GM19397 (cell line): Measurements from ENCODE around the gene MARVELD1.

ENCODE experiments used
- ATAC-seq: cut with Tn5 transposase; IDR thresholded peaks from one replicate; pipeline ENCODE4 v1.9.1; 2021; ENCODE audit warnings: mild to moderate bottlenecking, moderate library complexity; ENCODE audit not compliant: unreplicated experiment

Gene MARVELD1

GRCh38 chr10:97752956-97753355, 39.4 kb downstream of the MARVELD1 start:
- no peak for ATAC-seq

GRCh38 chr10:97754726-97755125, 41.2 kb downstream of the MARVELD1 start:
- no peak for ATAC-seq

- ATAC-seq: no peak
Observed at GRCh38 chr10:97755718-97756117, 42.2 kb downstream of the MARVELD1 start.

GRCh38 chr10:97757471-97757870, 43.9 kb downstream of the MARVELD1 start:
- ATAC-seq: no peak

DNA sequence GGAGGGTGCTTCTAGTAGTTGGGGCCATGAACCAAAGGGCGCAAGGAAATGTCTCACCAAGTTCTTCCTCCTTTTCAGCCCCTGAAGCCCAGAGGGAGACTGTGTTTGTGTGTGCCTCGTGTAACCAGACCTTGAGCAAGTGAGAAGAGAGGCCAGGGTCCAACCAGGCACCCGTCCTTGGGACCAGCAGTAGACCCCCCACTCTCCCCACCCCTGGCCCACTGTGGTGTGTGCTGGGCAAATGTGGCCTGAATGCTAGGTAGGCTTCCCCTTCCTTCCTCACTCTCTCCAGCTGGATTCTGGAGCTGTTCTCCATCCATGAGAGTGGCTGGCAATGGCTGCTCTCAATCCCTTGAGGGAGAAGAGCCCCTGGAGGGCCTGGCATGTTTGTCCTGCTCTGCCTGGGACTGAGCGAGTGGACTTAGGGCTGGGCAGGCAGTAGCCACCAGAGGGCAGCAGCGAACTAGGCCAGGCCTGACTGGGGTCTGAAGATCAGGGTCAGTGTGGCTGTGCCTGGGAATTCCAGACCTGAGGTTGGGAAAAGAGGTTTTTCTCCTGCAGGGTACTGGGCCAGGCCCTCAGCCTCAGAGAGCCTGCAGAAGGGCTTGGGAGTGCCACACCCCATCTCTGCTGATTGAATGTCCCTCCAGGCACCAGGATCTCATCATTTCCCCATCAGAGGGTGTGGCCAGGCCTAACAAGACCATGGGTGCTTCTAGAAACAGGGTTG, 45.8 kb downstream of the MARVELD1 start:
- ATAC-seq: no peak

DNA sequence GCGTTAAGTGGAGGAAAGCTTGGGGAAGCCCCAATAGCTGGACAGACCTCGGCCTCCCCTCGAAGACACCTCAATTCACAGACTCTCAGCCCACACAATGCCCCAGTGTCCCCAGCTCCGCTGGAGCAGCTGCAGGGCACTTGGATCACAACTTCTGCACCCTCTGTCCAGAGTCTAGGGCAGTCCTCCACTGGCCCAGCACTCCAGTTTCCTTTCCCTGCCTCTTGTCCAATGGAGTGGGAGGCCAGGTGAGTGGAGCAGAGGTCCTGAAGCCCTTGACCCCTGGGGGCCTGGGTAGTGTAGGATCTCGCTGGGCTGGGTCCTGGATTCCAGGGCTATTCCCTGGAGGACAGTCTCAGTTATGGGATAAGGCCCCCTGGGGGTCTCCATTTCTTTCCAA, 46.4 kb downstream of the MARVELD1 start:
- ATAC-seq: no peak

DNA sequence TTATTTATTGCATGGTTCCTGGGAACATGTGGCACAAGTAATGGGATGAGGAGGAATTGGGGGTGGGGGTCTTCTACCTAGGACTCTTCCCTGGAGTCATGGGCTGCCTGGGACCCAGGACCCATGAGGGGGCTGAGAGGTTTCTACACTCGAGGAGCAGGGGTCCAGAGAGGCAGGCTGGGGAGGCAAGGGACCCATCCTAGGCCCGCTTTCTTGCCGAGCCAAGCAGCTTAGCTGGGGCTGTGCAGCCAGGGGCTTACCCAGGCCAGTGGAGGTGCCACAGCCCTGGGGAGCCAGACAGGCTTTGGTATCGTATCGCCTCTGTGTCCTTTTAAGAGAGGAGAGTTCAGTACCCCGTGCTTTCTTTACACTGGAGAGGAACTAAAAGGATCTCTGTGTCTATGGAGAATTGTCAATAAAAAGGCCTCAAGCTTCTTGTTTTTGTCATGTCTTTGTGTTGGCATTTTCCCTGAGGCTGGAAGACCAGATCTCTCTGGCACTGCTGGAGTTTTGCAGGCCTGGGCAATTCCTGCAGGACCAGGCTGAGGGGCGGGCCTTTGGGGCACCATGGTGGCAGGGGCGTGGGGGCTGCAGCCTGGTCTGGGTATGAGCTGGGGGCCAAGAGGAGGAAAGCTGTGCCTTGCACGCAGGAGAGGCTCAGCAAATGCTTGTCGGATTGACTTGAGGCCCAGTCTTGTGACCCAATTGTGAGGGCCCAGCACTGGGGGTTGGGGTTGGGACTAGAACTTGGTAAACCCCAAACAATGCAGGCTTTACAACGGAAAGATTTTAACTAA, 47.1 kb downstream of the MARVELD1 start:
- no peak for ATAC-seq

DNA sequence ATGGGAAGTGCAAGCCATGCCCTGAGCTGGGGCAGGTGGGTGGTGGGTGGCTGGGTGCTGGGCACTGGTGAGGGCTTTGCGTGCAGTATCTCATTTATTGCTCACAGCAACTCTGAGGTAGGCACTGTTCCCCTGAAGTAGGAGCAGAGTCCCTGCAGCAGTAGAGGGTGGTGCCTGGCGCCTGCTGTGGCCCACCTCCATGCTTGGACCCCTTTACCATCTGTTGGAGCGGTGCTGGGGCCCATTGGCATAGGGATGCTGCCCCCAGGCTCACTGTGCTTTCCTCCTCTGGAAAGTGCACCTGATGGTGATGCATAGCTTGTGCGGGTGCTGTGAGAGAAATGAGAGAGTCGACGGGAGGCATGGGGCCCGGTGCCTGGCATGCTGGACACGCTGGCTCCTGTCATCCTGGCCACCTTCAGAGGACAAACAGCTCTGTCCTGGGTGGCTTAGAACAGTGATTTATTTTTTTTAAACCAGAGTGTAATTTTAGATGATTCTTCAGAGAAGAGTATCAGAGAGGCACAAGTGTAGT, 47.9 kb downstream of the MARVELD1 start:
- ATAC-seq: no peak

- ATAC-seq: no peak
Observed at GRCh38 chr10:97762056-97762455, 48.5 kb downstream of the MARVELD1 start.

DNA sequence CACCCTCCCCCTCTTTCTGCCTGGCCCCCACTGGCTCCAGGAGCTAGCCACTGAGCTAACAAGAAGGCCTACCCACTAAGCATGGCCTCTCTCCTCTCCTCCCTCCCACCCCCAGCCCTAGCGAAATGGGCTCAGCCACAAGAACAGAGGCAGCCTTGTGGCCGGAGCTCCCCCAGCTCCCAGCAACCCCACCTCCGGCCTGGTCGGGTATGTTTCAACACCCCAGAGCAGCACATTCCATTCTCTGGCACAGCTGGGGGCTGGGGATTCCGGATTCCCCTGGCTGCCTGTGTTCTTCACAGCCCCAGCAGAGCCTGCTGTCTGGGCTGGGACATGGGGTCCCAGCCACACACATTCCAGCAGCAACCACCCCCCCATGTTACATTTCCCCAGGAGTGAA, 49.3 kb downstream of the MARVELD1 start:
- no peak for ATAC-seq

DNA sequence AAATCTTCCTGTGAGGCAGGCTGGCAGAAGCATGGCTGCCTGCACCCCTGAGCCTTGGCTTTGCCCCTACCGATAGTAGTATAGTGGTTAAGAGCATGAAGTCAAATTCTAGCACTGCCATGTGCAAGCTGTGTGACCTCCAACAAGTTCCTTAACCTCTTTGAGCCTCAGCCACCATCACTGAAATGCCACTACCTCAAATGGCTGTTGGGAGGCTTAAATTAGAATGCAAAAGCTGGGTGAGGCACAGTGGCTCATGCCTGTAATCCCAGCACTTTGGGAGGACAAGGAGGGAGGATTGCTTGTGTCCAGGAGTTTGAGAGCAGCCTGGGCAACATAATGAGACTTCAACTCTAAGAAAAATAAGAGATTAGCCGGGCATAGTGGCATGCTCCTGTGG, 49.9 kb downstream of the MARVELD1 start:
- no peak for ATAC-seq

- ATAC-seq: no peak
Observed at GRCh38 chr10:97763947-97764346, 50.4 kb downstream of the MARVELD1 start.

DNA sequence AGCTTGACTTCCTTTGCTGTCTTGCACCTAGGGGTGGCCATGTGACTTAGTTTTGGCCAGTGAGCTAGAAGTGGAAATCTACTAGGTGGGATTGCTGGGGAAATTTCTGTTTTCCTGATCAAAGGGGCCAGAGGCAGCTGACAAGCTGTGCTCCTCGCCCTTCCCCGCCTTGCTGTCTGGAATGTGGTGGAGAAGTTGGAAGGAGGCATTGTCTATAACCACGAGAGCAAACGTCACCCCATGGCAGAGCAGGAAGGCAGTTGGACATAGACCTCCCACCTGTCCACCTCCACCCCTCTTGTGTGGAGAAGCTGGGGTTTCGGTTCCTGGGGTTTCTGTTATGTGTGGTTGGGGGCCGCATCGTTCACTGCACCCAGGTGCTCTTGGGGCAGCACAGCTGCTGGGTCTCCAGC, 51.0 kb downstream of the MARVELD1 start:
- ATAC-seq: no peak

DNA sequence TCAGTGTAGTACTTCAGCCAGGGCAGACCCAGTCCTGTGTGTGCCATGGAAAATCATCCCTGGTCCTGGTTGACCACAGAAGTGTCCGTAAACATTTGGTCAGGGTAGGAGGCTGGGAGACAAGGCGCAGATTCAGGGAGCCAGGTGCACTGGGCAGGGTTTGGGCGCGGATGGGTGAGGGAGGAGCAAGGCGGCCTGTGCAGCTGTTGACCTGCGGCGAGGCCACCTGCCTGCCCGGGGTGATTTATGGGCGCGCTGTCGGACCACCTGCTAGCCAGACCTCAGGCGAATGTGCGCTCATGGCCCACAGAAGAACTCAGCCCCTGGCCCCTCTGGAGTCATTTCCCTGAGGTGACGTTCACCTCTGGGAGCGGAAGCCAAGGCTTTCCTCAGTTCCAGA, 51.7 kb downstream of the MARVELD1 start:
- ATAC-seq: no peak

- no peak for ATAC-seq
Observed at GRCh38 chr10:97766106-97766810, 52.7 kb downstream of the MARVELD1 start.

- ATAC-seq: no peak
Observed at GRCh38 chr10:97766996-97767924, 53.7 kb downstream of the MARVELD1 start.
